Right hindlimb (tissue), 1 donor: Measurements from ENCODE around the gene RAB6B.

Source experiments
- DNase-seq: peaks from one replicate; pipeline ENCODE4 v3.0.0-alpha.2; 2018

The RAB6B gene

GRCh38 chr3:133895208-133896001, at the start of gene RAB6B:
Gene RAB6B (minus strand): TSS chr3:133895882. CDS start chr3:133895466, 416 bp downstream.
- DNase-seq: peak; percentile 64

GRCh38 chr3:133944641-133945380, 49.1 kb upstream of the RAB6B start:
- peak; percentile 79 for DNase-seq

DNA sequence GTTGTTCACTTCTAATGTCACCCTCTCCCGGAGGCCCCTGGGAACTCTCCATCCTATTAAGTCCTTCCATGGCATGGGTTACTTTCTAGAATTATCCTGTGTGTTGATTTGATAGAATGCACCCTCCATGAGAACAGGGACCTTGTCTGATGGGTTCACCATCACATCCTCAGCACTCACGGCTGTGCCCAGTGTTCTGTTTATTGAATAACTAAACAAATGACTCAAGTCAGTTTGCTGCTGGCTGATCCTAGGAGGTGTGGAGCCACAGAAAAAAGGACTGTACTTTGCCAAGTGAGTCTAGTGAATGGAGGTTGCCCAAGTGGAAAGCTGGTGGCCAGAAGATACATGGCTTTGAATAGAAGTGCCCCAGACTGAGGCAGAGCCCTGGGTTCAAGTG, 48.5 kb upstream of the RAB6B start:
- DNase-seq: no peak

GRCh38 chr3:133943639-133944141, 48.0 kb upstream of the RAB6B start:
- DNase-seq: peak; percentile 44

DNA sequence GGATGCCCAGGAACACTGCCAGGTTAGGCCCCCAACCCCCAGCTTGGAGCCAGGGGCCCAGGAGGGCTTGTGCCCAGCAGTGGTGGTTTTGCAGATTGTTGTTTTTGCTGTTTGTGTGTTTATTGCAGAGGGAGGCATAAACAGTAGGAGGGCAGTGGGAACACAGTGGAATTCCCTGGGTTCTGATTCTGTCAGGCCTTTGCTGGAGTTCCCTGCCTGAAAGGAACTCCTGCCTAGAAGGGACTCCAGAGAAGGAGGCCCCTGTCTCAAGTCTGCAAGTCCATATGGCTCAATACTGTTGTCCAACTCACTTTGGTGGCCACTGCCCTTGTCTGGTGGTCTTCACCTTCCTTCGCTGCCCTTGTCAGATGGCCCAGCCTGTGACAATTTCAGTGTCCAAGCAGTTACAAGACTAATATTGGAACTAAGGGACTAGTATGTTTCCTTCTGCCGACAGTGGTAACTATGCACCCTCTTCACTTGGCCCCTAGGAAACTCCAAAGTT, 47.4 kb upstream of the RAB6B start:
- DNase-seq: peak; percentile 11

GRCh38 chr3:133941415-133941821, 45.7 kb upstream of the RAB6B start:
- peak; percentile 85 for DNase-seq

DNA sequence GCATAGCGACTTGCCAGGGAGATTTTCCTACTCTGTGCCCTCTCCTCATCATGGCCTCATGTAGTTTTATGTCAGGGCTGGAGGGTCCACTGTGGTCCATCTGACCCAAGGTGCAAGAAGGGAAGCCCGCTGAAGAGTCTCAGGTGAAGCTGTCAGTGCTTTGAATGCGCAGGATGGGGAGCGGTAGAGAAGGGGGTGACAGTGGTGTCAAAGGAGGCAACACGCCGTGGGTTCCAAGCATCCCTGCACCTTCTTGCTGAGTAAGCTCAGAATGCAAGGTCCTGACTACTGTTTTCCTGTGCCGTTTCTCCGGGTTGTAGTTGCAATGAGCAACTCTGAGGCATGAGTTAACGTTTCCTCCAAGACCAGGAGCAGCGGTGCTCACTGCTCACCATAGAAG, 44.9 kb upstream of the RAB6B start:
- peak; percentile 7 for DNase-seq

DNA sequence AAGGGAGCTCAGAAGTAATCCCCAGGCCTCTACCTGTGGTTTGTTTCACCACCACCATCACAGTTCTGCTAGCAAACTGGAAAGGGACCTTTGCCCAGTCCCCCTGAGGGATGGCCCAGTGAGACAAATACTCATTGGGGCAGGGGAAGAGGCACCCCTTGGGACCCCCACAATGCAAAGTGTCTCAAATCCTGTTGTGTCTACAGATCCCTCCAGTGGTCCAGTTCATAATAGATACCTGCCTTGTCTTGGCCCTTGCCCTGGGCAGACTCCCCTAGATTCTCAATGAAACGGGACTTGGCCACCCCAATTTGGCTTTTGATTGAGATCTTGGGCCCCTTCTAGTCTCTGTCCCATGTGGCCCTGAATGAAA, 43.8 kb upstream of the RAB6B start:
- DNase-seq: no peak

GRCh38 chr3:133938770-133939462, 43.2 kb upstream of the RAB6B start:
- DNase-seq: no peak

DNA sequence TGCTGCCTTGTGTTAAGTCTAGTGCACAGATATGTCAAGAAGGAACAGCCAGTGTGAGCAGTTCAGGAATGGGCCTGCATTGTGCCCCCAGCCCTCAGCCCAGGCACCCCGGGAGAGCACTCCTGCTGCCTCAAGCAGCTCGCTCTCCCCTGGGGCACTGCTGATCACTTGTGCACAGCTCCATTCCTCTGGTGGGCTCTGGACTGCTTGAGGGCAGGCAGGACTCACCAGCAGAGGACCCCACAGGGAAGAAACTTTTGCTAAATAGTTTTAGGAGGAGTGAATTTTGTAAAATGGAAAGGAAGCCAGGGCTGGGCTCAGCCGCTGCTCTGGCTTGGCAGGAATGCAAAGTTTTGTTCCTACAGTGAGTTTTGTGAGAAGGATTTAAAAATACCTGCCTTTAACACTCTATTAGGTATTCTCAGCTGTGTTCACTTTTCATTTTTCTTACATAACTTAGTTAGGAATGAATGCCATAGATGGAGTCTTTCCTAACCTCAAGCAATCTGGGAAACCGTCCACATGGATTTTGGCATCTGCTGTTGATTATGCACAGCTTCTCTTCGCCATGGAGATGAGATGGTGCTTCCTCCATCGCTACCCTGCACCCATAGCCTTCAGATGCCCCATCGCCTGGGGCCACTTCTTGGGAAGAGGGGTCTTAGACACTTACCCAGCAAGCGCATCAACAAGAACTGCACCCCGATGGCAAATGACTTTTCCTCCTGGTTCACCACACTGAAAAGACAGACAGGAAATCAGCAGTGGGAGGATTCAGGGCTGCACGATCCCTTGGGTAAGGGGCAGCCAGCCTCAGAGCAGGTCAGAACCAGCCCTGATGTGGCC, 42.3 kb upstream of the RAB6B start:
- DNase-seq: peak; percentile 77

GRCh38 chr3:133937061-133937686, 41.5 kb upstream of the RAB6B start:
- no peak for DNase-seq

DNA sequence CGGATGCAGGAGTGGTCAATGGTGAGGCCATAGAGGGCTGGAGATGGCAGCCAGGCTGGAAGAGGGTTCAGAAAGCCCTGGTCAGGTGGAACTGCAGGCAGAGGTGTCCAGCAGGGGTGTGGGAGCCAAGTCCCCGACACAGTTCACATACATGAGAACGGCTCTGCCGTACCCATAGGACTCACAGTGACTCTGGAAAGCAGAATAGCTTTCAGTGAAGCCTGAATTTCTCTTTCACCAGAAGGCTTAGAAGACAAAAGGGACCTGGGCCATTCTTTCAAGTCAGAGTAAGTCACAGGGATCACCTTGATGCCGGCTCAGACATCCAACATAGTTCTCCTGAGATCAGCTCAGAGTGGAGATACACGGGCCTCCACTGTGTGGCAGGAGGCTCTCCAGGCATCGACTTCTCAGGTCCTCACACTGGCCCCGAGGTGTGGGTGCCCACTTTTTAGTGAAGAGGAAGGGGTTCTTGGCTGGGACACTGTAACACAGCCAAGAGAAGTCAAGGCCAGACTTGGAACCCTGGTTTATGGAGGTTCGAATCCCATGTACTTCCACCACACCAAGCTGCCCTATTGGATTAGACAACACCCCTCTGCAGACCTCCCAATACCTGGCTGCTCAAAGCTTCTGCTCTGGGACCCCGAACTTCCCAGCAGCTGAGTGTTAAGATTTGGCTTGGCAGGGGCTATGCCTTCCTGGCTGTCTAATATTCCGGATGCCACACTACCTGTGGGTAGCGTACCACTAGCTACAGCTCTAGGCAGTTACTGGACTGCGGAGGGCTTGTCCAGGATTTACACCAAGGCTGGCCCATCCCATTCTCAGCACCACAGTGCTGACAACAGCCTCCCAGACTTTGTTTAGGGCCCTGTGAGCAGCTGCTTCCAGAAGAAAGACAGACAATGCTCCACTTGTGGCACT, 40.4 kb upstream of the RAB6B start:
- DNase-seq: no peak

DNA sequence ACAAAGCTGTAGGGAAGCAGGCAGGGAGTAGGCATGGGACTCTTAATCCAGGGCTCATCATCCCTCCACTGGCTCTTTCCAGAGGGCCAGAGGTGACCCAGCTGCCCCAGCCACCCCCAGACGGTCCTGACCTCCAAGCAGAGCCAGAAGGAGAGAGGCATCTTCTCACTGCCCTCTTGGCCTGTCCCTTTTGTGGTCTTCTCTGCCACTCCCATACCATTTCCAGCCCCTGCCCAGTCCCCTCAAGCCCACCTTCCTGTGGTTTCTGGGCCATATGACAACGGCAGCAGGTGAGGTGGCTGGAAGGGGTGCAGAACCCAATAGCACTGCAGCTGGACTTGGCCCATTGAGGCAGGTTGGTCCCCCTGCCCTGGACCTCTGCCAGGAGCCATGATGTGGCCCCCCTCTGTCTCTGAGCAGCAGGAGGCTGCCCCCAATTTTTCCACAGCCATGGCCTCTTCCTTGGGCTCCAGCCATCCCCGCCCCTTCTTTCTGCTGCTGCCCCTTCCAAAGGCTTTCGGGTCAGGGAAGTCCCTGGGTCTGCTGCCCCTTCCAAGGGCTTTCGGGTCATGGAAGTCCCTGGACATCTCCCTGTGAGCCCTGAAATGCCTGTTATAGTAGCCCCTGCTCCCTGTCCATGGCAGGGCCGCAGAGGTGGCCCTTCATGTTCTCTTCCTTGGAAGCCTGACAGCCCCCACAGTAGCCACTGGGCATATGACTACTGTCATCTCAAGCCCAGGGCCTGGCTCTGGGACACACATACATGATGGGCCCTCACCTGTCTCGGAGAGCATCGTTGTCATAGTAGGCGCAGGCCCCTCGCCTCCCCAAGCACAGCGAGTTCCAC, 39.5 kb upstream of the RAB6B start:
- no peak for DNase-seq

GRCh38 chr3:133934073-133934970, 38.6 kb upstream of the RAB6B start:
- DNase-seq: no peak

DNA sequence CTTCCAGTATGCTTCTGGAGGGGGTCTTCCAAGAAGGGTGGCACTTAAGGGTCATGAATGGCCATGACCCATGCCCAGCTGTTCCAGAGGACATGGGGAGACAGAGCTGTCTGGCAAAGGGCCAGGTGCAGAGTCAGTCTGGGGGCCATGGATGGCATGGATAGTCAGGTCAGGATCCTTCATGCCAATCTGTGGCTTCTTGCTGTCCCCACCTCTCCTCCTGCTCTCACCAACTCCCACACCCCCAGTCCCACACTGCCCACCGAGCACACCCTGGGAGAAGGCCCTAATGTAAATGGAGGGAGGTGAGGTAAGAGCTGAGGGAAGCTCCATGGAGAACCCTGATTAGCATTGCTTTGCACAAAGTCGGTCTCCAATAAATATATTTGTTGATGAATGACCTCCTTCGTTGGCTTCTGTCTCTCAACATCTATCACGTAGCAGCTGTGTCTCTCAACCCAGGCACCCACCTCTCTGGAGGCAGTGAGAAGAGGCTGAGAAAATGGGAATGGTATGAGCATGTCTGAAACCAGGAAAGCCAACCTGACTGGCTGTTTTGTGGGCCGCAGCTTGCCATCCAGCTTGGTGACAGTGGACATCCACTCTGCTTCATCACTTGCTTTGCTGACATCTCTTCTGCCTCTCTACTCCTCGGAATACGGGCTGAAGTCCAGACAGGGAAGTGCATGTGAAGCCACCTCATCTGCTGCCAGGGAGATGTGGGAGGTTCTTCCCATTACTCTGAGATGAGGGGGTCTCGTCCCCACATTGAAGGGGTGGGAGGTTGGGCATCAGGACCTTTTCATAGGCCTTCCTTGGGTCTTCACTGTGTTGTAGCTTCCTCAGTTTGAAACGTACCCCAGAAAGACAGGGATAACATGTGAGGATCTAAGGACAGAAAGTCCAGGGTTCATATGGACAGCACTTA, 37.7 kb upstream of the RAB6B start:
- no peak for DNase-seq

- DNase-seq: no peak
Measured at GRCh38 chr3:133932009-133932408, 36.3 kb upstream of the RAB6B start.

GRCh38 chr3:133931084-133931483, 35.4 kb upstream of the RAB6B start:
- DNase-seq: no peak
